GM19438 (cell line): ENCODE measurements around the gene SDE2.
"Not testable (repeated sequence)": the region's sequence is repeated elsewhere in the genome, so short reads cannot be mapped to it uniquely, and the experiment has no call there.

ENCODE experiments used
- ATAC-seq: cut with Tn5 transposase; IDR thresholded peaks from one replicate; pipeline ENCODE4 v1.9.1; 2021; ENCODE audit warnings: low read depth; ENCODE audit not compliant: unreplicated experiment

SDE2 gene

GRCh38 chr1:225979421-225979820 is 19.7 kb downstream of the SDE2 start:
- no peak for ATAC-seq

DNA sequence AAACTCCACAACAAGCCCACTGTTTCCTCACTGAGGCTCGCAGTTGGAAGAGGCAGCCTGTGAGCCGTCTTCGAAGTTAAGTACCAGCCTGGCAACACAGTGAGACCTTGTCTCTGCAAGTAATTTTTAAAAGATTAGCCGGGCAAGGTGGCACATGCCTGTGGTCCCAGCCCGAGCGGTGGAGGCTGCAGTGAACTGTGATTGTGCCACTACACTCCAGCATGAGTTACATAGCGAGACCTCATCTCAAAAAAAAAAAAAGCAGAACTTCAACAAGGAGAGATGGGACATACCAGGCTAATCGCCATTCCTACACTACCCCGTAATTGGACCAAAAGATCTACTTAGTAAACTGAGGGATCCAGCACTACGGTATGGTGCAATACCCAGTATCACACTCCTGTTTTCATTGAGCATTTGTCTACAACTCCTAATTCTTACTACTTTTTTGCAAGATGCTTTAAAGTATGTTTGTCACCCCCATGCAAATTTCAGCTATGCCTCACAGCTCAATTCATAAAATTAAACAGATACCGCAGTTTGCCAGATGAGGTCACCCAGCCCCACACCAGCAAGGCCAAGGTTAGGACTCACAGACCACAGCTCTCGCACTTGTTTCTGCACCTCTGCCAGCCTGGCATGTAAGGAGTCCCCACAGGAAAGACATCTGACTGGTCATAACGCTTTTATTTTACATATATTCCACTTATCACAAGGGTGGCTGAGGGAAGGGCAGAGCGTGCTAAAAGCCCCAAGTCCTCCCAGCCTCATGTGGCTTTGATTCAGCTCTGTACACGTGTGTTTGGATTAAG is 21.0 kb downstream of the SDE2 start:
- peak; percentile 62 for ATAC-seq

DNA sequence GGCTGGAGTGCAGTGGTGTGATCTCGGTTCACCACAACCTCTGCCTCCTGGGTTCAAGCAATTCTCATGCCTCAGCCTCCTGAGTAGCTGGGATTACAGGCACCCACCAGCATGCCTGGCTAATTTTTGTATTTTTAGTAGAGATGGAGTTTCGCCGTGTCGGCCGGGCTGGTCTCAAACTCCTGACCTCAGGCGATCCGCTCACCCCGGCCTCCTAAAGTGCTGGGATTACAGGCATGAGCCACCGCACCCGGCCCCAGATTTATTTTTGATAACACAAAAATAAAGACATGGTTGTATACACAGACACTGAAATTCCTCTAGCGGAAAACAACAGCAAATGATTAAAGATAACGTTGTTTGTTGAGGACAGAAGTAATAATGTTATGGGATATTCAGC is 24.0 kb downstream of the SDE2 start:
- ATAC-seq = not testable (repeated sequence)

- ATAC-seq = no peak
Observed at GRCh38 chr1:225974454-225974853, 24.7 kb downstream of the SDE2 start.

- ATAC-seq = no peak
Observed at GRCh38 chr1:225973158-225973557, 26.0 kb downstream of the SDE2 start.

DNA sequence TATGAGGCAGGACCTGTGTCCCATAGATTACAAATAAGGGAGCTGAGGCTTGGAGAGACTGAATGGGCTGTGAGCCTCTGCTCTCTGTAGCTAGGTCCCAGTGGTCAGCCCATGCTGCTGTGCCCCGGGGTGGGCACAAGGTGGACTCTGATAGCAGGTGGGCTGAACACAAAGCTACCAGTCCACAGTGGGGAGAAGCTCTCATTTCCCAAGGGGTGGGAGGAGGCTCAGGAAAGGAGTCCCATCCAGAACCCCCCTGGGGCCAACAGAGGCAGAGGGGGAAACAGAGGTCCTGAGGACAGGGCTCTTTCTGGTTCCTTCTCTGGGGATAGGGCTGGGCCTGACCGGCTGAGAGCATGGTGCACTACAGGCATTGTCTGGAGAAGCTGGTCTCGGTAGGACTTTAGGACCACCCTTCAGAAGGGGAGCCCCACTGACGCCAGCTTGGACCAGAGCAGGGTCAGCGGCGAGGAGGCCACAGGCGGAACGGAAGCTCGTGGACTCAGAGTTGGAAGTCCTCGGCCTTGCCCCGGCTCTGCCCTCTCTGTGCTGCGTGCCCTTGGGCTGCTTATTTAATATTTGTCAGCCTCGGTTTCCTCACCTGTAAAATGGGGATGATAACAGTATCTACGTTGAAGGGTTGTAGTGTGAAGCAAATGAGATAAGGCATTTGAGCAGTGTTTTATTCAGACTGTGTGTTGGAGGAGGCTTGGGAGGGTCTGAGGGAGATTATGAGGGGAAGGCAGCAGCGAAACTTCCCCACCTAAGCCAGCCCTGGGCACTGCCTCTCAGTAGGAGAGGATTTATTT is 26.6 kb downstream of the SDE2 start:
- ATAC-seq = no peak

- ATAC-seq = not testable (repeated sequence)
Observed at GRCh38 chr1:225970592-225971157, 28.5 kb downstream of the SDE2 start.

DNA sequence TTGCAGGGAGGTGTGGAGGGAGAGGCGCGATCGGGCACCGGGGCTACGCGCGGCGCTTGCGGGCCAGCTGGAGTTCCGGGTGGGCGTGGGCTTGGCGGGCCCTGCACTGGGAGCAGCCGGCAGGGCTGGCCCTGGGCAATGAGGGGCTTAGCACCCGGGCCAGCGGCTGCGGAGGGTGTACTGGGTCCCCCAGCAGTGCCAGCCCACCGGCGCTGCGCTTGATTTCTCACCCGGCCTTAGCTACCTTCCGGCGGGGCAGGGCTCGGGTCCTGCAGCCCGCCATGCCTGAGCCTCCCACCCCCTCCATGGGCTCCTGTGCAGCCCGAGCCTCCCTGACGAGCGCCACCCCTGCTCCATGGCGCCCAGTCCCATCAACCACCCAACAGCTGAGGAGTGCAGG is 29.4 kb downstream of the SDE2 start:
- not testable (repeated sequence) for ATAC-seq

DNA sequence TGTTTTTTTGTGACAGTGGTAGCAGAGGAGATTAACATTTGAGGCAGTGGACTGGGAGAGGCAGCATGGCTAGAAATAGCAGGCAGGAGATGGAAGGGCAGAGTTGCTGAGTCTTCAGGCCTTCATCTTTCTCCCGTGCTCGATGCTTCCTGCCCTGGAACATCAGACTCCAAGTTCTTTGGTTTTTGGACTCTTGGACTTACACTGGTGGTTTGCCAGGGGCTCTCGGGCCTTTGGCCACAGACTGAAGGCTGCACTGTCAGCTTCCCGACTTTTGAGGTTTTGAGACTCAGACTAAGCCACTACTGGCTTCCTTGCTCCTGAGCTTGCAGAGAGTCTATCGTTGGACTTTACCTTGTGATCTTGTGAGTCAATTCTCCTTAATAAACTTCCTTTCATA is 33.9 kb downstream of the SDE2 start:
- no peak for ATAC-seq

DNA sequence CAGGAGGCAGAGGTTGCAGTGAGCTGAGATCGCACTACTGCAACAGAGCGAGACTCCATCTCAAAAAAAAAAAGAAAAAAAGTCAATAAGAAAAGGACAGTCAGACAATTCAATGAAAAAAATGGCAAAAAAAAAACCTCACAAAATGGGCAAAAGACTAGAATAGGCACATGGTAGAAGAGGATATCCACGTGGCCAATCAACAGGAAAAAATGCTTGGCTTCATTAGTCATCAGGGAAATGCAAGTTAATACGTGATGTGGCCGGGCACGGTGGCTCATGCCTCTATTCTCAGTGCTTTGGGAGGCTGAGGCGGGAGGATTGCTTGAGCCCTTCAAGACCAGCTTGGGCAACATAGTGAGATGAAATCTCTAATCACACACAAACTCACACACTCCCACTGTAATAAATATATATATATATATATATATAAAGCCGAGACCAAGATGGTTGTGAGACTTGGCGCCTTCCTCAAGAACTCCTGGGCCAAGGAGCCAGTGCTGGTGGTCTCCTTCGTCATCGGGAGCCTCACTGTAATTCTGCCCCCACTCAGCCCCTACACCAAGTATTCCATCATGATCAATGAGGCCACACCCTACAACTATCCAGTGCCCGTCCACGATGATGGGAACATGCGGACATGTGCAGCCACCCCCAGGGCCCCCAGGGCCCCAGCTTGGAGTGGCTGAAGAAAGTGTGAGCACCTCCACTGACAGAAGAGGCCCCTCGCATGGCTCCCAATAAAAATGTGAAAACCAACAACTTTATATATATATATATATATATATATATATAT is 35.2 kb downstream of the SDE2 start:
- no peak for ATAC-seq

GRCh38 chr1:225962440-225962975 is 36.6 kb downstream of the SDE2 start:
- ATAC-seq = peak; percentile 78

DNA sequence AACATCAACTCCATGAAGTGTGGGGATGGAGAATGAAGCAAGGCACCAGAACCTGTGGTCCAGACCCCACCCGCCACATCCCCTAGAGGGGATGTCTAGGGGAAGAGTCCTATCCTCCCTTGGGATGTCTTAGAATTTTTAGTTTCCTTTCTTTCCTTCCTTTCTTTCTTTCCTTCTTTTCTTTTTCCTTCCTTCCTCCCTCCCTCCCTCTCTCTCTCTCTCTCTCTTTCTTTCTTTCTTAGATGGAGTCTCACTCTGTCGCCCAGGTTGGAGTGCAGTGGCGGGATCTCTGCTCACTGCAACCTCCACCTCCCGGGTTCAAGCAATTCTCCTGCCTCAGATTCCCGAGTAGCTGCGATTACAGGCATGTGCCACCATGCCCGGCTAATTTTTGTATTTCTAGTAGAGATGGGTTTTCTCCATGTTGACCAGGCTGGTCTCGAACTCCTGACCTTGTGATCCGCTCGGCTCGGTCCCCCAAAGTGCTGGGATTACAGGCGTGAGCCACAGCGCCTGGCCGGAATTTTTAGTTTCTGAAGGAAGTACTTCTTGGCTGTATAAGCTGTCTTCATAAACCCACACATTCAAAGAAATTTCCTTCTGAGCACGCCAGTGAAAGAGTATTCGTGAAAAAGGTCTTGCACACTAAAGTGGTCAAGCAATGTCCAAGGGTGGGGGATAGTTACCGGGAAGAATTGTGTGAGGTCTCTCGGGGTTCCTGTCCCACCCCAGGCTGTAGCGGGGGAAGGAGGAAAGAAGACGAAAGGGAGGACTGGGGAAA is 37.3 kb downstream of the SDE2 start:
- no peak for ATAC-seq

DNA sequence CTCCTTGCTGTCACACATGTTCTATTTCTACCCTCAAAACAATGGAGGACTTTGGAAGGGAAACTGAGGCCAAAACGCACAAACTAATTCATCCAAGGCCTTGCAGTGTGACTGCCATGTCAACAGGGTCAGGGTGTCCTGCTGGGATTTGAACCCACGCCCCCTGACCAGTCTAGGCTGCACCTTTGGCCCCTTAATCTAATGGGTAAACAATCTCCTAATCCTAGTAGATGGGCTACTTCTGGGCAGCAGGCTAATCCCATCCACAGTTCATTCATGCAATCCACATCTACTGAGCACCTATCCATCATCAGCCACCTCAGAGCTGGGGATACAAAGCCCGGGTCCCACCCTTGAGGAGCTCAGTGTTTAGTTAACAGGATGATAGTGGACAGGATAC is 41.1 kb downstream of the SDE2 start:
- no peak for ATAC-seq

- no peak for ATAC-seq
Observed at GRCh38 chr1:225954753-225955152, 44.4 kb downstream of the SDE2 start.

DNA sequence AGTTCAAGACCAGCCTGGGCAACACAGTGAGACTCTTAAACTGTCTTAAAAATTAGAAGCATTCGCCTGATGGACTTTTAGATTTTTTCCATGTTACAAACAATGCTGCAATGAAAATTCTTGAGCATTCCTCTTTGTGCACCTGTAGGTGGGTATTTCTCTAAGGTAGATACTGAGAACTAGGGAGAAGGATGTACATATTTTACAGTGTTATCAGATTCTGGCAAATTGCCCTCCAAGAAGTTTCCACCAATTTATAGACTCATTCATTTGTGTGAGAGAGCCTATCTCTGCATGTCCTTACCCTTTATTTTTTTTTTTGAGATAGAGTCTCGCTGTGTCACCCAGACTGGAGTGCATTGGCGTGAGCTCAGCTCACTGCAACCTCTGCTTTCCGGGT is 45.8 kb downstream of the SDE2 start:
- ATAC-seq = no peak

DNA sequence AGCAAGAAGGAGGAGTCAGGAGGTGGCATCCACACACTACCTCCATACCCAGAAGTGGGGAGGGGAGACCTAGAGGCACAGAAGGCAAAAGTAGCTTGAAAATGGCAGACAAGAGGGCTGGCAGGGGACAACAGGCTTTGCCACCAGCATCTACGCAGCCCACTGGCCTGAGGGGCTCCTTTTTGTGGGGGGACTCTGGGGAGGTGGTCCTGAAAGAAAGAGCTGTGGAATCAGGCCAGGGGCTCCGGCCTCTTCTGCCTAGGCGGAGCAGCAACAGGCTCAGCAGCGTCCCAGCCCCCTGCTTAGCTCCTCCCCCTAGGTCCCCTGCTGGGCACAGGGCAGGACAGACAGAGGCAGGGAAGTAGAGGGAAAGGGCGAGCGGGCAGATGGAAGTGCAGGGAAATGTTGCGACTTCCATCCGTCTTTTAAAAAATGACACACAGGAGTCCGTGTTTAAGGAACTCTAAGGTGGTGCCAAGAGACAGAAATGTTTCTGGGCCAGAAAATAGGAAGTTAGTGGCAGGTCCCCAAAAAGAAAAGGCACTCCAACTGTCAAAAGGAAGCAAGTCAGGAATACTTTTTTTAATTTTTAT is 48.1 kb downstream of the SDE2 start:
- no peak for ATAC-seq

DNA sequence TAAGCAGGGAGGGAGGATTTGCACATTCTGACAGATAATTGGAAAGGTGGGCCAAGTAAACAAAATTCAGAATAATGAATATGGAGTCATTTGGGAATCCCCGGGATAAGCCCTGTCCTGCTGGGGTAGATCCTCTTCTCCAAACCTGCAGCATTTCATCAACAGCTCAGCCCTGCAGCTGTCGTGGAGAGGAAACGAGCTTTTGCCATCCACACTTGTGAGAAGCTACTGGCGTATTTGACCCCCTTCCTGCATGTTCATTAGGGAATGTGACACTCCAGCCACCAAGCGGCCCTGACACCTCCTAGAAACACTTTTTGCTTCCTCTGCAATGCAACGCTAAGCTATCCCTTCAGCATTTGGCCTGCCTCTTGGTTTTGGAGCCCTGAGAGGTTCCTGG is 50.1 kb downstream of the SDE2 start:
- ATAC-seq = no peak

DNA sequence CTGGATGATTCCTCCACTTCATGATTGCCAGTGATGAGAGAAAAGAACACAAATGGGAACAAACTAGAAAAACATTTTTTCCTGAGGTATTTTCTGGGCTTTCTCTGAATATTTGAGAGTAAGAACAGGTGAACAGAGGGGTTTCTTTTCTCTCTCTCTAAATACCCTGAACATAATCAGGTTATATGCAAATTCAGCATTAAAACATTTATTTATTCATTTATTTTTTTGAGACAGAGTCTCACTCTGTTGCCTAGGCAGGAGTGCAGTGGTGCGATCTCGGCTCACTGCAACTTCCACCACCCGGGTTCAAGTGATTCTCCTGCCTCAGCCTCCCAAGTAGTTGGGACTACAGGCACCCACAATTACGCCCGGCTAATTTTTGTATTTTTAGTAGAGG is 52.3 kb downstream of the SDE2 start:
- ATAC-seq = no peak

GRCh38 chr1:225946082-225946620 is 53.0 kb downstream of the SDE2 start:
- ATAC-seq = no peak
